GM18520 (cell line): ENCODE data around the gene ORMDL1.

Experiments
- ATAC-seq: cut with Tn5 transposase; IDR thresholded peaks from one replicate; pipeline ENCODE4 v1.9.1; 2021; ENCODE audit not compliant: unreplicated experiment

ORMDL1 gene, protein sequence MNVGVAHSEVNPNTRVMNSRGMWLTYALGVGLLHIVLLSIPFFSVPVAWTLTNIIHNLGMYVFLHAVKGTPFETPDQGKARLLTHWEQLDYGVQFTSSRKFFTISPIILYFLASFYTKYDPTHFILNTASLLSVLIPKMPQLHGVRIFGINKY

DNA sequence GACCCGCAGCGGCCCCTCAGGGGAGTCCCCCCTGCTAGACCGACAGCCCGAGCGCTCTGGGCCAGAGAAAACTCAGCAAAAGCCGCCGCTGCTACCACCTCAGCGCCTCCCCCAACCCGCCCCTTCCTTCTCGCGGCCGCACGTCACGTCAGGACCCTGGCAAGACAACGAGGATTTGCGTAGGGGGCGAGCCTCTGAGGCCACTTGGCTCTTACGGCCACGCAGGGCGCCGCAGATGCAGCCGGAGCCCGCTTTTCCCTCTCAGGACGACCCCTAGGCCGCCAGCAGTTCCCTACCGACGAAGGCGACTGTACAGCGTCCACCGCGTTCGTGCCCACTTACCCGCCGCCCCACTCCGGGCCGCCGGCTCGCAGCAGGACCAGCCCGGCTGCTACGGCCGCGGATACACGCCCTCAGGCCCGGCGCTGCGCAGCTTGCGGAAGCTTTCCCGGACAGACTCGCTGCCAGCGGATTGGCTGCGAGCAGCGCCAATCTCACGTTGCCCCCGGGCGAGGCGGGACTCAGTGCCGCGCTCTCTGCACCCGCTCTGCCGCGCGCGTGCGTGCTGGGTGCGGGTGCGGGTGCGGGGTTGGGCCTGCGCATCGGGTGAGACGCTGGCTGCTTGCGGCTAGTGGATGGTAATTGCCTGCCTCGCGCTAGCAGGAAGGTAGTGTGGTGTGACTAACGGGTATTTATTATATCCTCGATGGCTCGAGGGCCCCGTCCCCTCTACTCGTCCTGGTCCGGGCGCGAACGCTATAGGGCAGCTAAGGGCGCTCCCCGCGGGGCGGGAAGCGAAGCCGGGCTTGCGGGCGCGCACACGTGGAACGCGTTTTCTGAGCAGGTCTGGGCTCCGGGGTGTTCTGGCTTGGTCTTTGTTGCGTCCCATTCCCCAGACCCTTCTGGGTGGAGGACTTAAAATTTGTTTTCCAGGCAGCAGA, at the start of gene ORMDL1, which contains the start of gene PMS1:
Gene ORMDL1, minus strand, starts transcription at position 413 of the 941 bp plus-strand sequence. CDS start 1,744 bp downstream, outside the sequence.
Gene PMS1, plus strand, starts transcription at position 524 of the 941 bp plus-strand sequence. CDS start 7,360 bp downstream, outside the sequence.
- ATAC-seq = peak; percentile 94

DNA sequence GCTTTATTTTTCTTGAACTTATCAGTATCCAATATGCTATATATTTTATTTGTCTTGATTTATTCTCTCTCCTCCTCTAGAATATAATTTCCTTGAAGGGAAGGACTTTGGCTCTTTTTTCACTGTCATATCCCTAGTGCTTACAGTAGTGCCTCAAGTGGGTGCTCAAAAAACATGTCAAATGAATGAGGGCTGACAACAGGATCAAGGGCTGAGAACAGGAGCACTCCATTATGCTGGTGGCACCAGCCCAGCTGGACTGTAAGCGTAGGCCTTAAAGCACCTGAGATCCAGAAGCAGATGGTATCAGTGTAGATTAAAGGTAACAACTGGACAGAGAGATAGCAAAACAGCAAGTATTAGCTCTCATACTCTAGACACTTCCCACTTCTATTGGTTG, 46.4 kb upstream of the ORMDL1 start:
- ATAC-seq = no peak

DNA sequence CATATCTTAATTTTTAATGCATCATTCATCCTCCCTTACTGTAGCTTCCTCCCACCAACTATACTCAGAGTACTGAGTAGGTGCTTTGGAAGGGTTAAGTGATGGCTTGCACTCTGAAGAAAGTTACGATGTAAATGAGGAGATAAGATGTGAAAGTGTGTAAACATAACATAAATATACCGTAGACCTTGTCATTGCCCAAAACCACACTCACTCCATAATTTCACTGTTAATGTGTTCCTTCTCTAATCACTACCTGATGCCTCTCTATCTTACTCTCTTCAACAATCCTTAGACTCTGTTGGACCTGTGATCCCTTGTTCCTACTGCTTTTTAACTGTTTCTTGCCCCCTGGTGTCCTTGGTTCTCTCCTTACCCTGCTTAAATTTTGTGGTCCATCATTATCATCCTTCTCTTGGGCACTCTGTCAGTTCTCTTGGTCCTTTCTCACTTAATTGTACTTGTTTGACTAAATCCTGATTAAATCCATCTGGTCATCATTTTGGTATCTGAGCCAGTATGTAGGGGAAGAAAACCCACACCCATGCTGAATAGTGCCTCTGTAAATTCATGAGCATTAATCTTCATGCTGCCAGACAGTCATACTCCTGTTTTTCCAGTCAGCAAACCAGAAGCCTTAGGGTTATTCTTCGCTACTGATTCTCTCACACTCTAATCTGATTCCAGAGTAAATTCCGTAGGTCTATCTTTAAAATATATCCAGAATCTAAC, 45.1 kb upstream of the ORMDL1 start:
- ATAC-seq = no peak

DNA sequence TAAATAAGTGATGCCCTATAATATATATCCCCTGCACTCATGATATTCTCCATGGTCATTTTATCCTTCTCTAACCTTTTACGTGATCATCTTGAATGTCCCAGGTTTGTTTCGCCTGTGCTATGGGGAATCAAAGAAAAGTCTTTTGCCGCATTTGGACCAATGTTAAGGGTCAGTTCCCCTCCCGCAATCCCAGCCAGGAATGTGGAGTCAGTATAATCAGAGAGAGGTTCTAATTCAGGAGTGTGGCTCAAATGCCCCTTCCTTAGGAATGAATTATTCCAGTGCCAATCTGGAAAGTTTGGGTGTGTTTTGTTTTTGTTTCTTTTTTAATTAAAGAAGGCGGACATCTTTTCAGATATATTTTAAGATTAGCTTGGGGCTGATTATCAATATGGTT, 41.9 kb upstream of the ORMDL1 start:
- no peak for ATAC-seq

DNA sequence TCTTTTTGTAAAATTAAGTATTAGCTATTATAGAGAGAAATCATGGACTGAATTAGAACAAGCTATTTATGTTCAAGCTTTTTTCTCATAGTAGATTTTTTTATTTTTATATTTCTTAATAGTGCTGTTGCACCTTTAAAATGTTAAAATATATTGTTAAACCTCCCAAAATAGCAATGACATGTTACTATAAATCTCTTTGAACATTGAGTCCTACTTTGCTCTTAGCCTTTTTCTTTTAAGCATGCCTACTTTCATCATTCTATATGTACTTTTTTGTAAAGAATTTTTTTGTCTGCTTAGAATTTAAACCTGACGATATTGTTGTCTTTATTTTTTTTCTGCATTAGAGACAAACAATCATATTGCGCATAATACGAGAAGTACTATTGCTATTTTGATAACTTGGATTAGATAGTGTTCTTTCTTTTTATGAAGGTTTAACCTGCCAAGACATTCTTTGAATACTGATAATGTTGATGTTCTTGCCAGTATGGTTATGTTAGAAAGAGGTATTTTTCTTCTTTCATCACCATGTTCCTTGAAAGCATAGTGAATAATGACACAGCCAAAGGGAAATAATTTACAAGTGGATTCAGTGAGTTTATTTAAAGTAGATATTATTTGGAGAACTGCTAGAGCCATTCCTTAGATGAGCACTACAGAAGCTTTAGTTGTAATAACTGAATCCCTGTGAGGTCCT, 40.7 kb upstream of the ORMDL1 start:
- ATAC-seq = no peak

DNA sequence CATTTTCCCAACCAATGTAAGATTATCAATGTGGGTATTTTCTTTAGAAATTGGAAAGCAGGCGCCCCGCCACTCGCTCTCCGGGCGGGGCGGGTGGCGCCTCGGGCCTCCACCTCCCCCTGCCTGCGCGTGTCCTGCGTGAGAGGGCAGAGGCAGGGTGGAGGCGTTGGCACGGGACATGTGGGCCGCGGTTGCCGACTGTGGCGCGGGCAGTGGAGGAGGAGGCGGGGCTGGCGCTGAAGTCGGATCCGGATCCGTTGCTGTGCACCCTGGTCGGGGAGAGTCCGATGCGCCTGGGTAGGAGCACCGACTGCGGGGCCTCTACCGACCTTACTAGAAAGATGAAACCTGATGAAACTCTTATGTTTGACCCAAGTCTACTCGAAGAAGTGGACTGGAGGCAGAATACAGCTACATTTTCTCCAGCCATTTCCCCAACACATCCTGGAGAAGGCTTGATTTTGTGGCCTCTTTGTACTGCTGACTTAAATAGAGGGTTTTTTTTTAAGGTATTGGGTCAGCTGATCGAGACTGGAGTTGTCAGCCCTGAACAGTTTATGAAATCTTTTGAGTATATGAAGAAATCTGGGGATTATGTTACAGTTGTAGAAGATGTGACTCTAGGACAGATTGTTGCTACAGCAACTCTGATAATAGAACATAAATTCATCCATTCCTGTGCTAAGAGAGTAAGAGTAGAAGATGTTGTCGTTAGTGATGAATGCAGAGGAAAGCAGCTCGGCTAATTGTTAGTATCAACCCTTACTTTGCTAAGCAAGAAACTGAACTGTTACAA, 38.0 kb upstream of the ORMDL1 start:
- no peak for ATAC-seq

DNA sequence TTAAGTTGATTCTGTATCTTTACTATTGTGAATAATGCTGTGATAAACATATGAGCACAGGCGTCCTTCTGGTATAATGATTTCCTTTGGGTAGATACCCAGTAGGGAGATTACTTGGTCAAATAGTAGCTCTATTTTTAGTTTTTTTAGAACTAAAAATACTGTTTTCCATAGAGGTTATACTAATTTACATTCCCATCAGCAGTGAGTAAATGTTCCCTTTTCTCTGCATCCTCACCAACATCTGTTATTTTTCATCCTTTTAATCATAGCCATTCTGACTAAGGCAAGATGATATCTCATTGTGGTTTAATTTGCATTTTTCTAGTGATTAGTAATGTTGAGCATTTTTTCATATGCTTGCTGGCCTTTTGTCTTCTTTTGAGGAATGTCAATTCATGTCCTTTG, 35.2 kb upstream of the ORMDL1 start:
- ATAC-seq = no peak

DNA sequence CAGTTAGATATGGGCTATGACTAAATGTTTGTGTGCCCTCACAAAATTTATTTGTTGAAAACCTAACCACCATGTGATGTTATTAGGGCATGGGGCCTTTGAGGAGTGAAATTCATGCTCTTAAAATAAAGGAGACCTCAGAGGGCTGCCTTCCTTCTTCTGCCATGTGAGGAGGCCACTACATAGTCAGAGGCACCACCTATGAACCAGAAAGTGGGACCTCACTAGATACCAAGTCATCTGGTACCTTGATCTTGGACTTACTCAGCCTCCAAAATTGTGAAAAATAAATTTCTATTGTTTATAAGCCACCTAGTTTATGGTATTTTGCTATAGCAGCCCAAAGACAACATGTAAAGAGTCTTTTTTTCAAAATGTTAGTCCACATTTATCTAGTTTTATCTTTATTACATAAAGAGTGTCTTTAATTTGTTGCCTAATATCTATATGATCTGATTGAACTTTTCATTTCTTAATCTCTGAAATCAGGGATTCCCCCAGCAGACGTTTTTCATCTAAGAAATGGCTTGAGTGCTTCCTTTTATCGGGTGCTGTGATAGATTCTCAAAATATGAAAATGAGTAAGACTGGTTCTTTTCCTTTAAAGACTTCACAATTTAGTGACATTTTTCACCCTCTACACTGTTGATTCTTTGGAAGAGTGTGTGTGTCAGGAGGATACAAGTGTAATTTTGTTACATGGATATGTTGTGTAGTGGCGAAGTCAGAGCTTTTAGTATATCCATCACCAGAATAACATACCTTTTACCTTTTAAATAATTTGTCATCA, 34.3 kb upstream of the ORMDL1 start:
- ATAC-seq = no peak

DNA sequence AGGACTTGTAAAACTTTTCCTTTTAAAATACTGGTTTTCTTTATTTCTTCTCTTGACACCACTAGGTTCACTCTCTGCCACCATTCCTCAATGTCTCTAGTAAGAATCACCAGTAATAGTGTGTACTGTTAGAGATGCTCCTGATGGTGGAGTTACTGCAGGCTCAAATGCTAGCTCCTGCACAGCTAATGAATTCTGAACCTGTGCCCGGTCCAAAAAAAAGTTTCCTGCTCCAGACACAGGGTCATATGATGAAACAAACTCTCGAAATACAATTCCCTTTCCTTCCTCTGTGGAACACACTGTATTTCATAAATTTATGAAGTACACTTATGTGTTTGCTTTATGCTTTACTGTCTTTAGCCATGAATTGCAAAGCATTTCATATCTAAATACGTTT, 19.3 kb upstream of the ORMDL1 start:
- no peak for ATAC-seq

DNA sequence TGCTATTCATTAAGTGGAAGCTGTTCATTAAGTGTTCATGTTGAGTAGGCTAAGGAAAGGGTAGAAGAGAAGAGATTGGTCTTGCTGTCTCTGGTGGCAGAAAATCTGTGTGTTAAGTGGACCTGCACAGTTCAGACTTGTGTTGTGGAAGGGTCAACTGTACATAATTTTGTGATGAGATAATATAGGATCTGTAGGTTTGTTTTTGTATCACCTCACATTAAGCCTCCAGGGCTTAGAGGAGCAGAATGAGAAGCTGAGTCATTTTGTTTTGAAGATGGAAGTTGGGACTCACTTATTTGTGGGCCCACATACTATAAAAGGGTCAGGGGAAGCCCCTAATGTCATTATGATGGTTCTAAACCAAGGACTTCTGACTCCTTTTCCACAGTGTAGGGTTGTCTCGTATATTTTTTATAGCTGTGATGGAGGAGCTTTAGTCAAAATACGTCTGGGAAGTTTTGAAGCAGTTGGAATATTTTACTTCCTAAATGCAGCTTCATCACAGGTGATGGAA, 18.3 kb upstream of the ORMDL1 start:
- ATAC-seq = no peak

DNA sequence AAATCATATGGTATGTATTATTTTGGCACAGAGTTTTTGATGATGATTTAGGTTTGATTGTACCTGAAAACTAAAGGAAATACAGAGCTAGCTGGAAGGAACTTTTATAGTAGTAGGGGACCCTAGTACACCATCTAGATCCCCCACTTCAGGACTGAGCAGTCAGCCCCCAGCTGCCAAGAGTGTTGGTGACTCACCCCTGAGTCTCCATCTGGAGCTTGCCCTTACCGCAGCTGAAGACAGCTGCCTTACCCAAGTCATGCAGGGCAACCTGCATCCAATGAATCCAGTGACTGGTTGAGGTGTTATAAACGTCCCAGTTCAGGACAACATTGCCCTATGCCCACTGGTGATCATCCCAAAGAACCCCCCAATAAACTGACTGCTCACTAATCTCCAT, 15.4 kb upstream of the ORMDL1 start:
- no peak for ATAC-seq

DNA sequence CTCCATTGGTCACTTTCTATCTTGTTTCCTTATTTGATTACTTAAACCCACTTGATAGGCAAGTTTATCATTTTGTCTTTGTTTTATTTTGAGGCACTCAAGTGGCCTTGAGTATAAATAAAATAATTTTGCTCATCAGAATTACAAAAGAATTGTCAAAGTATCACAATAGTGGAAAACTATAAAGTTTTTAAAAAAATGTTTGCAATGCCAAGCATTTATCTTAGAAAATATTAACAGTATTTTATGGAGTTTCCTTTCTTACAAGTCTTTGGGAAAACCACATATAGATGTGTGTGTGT, 14.8 kb upstream of the ORMDL1 start:
- no peak for ATAC-seq

DNA sequence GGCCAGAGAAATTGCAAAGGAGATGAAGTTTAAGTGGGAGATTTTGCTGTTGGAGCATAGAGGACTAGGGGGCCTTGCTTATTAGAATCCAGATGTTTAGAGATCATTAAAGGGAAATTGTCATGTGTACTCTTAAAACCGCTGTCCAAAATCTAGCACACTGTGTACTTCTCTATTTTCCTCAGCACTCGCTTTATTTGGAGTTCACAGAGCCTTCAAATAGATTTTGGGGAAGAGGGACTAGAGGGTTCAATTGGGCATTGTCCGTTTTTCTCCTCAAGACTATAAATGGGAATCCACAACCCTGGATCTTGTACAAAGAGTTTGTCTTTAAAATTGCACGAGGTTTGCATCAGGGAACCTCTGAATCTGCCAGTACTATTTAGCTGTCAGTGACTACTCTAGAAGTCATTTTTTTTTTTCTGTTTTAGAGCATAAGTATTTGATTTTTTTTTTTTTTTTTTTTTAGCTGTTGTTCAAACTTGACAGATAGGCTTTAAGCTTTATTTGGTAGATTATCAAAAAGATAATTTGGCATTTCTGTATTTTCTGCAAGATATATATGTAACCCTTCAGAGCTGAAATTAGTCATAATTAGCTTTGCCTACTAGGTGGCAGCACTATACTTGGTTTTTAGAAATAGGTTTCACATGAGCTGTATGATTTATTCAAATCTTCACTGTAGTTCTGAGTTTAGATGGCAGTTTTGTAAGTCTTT, 14.3 kb upstream of the ORMDL1 start:
- ATAC-seq = peak; percentile 77

DNA sequence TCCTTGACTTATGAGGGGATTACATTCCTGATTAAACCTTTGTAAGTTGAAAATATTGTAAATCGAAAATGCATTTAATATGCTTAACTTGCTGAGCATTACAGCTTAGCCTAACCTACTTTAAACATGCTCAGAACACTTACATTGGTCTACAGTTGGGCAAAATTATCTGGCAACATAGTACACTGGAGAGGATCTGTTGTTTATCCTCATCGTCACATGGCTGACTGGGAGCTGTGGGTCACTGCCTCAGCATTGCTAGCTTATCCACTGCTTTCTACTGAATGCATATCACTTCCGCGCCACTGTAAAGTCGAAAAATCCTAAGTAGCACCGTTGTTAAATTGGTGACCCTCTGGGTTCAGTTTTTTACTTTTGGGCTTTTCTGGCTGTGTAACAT, 13.8 kb upstream of the ORMDL1 start:
- ATAC-seq = no peak

DNA sequence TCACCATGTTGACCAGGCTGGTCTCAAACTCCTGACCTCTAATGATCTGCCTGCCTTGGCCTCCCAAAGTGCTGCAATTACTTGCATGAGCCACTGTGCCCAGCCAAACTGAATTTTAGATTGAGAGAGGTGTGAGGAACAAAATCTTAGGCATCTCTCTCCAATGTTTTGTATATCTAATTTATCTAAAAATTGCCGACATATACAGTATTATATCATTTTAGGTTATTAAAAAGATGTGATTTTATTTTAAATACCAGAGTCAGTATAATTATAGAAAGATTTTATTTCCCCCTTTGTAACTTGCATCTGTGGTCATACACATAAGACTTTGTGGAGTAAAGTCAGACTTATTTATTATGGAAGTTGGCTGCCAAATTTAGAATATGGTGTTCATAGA, 10.2 kb upstream of the ORMDL1 start:
- ATAC-seq = no peak

DNA sequence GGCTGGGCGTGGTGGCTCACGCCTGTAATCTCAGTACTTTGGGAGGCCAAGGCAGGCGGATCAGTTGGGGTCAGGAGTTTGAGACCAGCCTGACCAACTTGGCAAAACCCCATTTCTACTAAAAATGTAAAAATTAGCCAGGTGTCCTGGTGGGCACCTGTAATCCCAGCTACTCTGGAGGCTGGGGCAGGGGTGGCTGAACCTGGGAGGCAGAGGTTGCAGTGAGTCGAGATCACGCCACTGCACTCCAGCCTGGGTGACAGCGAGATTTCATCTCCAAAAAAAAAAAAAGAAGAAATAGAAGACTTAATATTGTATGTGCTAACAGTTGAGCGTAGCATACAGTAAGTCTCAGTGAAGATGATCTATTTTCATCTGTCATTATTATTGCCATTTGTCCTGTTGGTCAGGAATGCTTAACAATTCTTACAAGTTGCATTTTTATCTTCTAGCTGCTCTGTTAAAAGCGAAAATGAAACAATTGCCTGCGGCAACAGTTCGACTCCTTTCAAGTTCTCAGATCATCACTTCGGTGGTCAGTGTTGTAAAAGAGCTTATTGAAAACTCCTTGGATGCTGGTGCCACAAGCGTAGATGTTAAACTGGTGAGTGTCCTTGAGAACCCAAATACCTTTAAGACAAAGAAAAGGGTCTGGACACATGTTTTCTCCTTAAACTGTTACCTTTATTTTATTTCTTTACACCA, 7.4 kb upstream of the ORMDL1 start:
- ATAC-seq = peak; percentile 56

DNA sequence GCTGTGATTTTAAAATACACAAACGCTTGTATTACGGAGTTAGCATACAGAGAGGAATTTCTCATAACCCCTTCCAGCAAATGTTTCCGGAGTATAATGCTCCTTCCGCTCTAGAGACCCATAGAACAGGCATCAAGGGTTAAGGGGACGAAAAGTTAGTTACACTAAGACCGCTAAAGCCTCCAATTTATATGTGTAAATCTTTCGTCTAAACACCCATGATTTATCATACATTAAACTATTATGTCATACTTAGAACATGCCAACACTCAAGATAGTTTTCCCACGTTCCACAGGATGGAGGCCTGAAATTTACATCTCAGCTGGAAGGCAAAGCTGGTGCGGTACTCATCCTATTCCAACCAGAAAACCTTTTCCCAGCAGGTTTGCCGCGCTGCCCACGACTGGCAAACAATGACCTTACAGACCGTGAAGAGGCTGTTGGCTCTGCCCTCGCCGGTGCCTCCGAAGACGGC, 650 bp downstream of the ORMDL1 start:
- no peak for ATAC-seq

DNA sequence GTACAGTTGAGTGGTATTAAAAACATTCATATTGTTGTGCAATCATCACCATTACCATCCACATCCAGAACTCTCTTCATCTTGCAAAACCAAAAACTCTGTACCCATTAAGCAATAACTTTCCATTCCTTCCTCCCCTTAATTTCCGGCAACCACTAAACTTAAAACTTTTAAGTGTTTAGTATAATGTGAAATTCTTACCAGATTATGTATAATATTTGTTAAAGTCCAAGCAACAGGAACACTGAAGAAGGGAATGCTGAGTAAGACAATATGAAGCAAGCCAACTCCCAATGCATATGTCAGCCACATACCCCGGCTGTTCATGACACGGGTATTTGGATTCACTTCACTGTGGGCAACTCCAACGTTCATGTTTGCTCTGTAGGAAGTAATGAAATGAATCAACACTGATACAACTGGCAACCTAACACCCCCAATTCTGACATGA, 1.9 kb downstream of the ORMDL1 start:
- no peak for ATAC-seq
